OCI-LY1 (cell line): ENCODE data around the gene FDPS.

Experiments
- H2AFZ ChIP-seq: fragments of 200-600 bp; sonication (generic), shearing (Covaris generic); 2 replicates; pipeline ENCODE4 v1.6.0; 2014; ENCODE audit warnings: antibody characterized with exemption, mild to moderate bottlenecking, low read length
- H3F3A ChIP-seq: fragments of 200-600 bp; sonication (generic), shearing (Covaris generic); 2 replicates; pipeline ENCODE4 v1.6.0; 2014; ENCODE audit warnings: mild to moderate bottlenecking, antibody characterized with exemption, low read length, moderate library complexity; ENCODE audit not compliant: insufficient read depth
- H3K27ac ChIP-seq: fragments of 200-600 bp; sonication (generic); 2 replicates; pipeline ENCODE4 v1.5.1; 2014; ENCODE audit warnings: low read length, mixed run types, mild to moderate bottlenecking, low read depth; ENCODE audit not compliant: poor library complexity, severe bottlenecking
- H3K27me3 ChIP-seq: fragments of 200-600 bp; sonication (generic); 2 replicates; pipeline ENCODE4 v1.6.0; 2014; ENCODE audit warnings: antibody characterized with exemption, mild to moderate bottlenecking, low read length, moderate library complexity; ENCODE audit not compliant: insufficient read depth
- H3K36me3 ChIP-seq: fragments of 200-600 bp; sonication (generic); 2 replicates; pipeline ENCODE4 v1.6.1; 2014; ENCODE audit warnings: mild to moderate bottlenecking, antibody characterized with exemption, low read length, moderate library complexity, mixed read lengths; ENCODE audit not compliant: insufficient read depth
- H3K4me1 ChIP-seq: fragments of 200-600 bp; sonication (generic); 2 replicates; pipeline ENCODE4 v1.5.1; 2014; ENCODE audit warnings: mild to moderate bottlenecking, low read length, moderate library complexity; ENCODE audit not compliant: insufficient read depth, severe bottlenecking
- H3K4me2 ChIP-seq: fragments of 200-600 bp; sonication (generic), shearing (Covaris generic); 2 replicates; pipeline ENCODE4 v1.6.1; 2014; ENCODE audit warnings: low read length
- H3K4me3 ChIP-seq: fragments of 200-600 bp; sonication (generic); 2 replicates; pipeline ENCODE4 v1.5.1; 2014; ENCODE audit warnings: low read length, low read depth, mild to moderate bottlenecking, mixed read lengths; ENCODE audit not compliant: poor library complexity, severe bottlenecking
- H3K79me2 ChIP-seq: fragments of 200-600 bp; shearing (Covaris generic); 2 replicates; pipeline ENCODE4 v1.6.1; 2016; ENCODE audit warnings: mixed run types, low read length, mixed read lengths; ENCODE audit not compliant: insufficient read depth
- H3K9ac ChIP-seq: fragments of 200-600 bp; sonication (generic), shearing (Covaris generic); 2 replicates; pipeline ENCODE4 v1.6.1; 2014; ENCODE audit warnings: mild to moderate bottlenecking, low read length, mixed read lengths
- H3K9me2 ChIP-seq: fragments of 200-600 bp; sonication (generic), shearing (Covaris generic); 2 replicates; pipeline ENCODE4 v1.6.1; 2014; ENCODE audit warnings: low read depth, mild to moderate bottlenecking, low read length, mixed read lengths
- H3K9me3 ChIP-seq: fragments of 200-600 bp; shearing (Covaris generic); 2 replicates; pipeline ENCODE4 v1.6.1; 2014; ENCODE audit warnings: low read length, mixed read lengths
- H4K20me1 ChIP-seq: fragments of 200-600 bp; sonication (generic), shearing (Covaris generic); 2 replicates; pipeline ENCODE4 v1.6.0; 2016; ENCODE audit warnings: mild to moderate bottlenecking, low read length; ENCODE audit not compliant: insufficient read depth
- EZH2 ChIP-seq: fragments of 200-600 bp; sonication (generic), shearing (Covaris generic); IDR thresholded peaks from 2 replicates; pipeline ENCODE4 v1.8.0; 2017; ENCODE audit warnings: borderline replicate concordance, mixed run types, mild to moderate bottlenecking, antibody characterized with exemption, low read length, moderate library complexity, mixed read lengths
- TF ChIP-seq, protein P1 (sequence below): fragments of 200-600 bp; sonication (generic), shearing (Covaris generic); IDR thresholded peaks from 2 replicates; pipeline ENCODE4 v1.5.1; 2017; ENCODE audit warnings: mild to moderate bottlenecking, antibody characterized with exemption, low read length, moderate library complexity, mixed read lengths

Gene FDPS

DNA sequence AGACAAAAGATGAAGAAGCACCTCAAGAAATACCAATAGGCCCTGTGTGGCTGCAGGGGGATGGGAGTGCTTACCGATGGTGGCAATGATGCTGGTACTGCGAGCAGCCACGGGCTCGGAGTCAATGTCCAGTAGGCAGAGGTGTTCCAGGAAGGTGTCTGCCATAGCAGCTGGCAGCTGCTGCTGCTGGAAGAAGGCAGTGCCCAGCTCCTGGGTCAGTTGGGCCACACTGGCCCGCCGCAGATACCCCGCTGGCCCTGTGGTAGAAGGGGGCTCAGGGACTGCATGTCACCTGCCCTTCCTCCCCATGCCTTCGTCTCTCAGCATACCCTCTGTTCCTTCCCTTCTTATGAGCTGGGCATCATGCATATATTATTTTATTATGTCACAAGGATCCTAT, 8.6 kb upstream of the FDPS start:
- Histone ChIP-seq H4K20me1 (no peaks in the 10 kb centered on the region), H3K9ac (no peak overlapping the region), H3K79me2 (no peaks in the 10 kb centered on the region), H3K27me3 (no peaks in the 10 kb centered on the region), H2AFZ (no peak overlapping the region), H3K4me2 (no peak overlapping the region), H3K4me1 (peaks cover 21% of the 10 kb centered on the region), H3K9me3 (no peaks in the 10 kb centered on the region), H3F3A (no peaks in the 10 kb centered on the region), H3K9me2 (no peaks in the 10 kb centered on the region), H3K36me3 (no peaks in the 10 kb centered on the region), H3K4me3 (no peak overlapping the region), H3K27ac (no peak overlapping the region)
- no peak for TF ChIP-seq EZH2
- TF ChIP-seq, protein P1, sequence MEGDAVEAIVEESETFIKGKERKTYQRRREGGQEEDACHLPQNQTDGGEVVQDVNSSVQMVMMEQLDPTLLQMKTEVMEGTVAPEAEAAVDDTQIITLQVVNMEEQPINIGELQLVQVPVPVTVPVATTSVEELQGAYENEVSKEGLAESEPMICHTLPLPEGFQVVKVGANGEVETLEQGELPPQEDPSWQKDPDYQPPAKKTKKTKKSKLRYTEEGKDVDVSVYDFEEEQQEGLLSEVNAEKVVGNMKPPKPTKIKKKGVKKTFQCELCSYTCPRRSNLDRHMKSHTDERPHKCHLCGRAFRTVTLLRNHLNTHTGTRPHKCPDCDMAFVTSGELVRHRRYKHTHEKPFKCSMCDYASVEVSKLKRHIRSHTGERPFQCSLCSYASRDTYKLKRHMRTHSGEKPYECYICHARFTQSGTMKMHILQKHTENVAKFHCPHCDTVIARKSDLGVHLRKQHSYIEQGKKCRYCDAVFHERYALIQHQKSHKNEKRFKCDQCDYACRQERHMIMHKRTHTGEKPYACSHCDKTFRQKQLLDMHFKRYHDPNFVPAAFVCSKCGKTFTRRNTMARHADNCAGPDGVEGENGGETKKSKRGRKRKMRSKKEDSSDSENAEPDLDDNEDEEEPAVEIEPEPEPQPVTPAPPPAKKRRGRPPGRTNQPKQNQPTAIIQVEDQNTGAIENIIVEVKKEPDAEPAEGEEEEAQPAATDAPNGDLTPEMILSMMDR = no peak

DNA sequence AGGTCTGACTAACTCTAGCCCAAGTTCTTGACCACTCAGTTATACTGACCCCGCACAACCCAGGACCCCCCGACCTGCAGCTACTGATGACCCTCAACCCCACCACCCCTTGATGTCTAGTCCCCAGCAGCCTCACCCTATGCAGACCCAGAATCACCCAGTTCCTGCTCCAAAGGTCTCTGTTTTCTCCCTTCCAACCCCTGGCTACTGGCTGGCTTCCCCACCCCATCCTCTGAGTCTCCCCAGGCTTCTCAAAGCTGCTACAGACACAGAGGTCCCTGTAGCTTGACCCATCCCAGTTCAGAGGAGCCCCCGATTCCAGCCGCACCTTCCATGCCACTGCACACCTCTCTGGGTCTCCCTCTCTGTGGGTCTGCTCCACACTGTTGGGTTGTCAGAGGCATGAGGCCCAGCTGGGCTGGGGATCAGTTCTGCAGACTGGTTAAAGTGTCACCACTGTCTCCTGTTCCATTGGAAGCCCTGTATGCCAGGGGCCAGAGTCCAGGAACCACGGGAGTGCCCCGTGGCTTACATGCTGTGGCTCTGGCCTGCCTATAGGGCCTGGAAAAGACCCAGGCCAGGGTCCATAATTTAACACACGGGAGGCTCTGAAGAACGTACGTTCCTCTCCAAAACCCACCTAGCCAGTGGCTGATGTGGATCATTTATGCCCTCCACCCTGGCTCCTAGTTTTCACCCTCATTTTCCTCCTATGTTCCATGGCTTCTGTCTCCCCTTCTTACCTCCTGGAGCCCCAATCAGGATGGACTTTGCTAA, 7.9 kb upstream of the FDPS start:
- Histone ChIP-seq H3K9me2 (no peaks in the 10 kb centered on the region), H3F3A (no peaks in the 10 kb centered on the region), H3K27ac (no peak overlapping the region), H3K4me1 (peaks cover 23% of the 10 kb centered on the region), H3K9me3 (no peaks in the 10 kb centered on the region), H3K9ac (no peak overlapping the region), H3K4me3 (no peak overlapping the region), H2AFZ (no peak overlapping the region), H3K36me3 (no peaks in the 10 kb centered on the region), H3K4me2 (no peak overlapping the region), H3K27me3 (no peaks in the 10 kb centered on the region), H4K20me1 (no peaks in the 10 kb centered on the region), H3K79me2 (no peaks in the 10 kb centered on the region)
- TF ChIP-seq, protein P1 = no peak
- no peak for TF ChIP-seq EZH2

DNA sequence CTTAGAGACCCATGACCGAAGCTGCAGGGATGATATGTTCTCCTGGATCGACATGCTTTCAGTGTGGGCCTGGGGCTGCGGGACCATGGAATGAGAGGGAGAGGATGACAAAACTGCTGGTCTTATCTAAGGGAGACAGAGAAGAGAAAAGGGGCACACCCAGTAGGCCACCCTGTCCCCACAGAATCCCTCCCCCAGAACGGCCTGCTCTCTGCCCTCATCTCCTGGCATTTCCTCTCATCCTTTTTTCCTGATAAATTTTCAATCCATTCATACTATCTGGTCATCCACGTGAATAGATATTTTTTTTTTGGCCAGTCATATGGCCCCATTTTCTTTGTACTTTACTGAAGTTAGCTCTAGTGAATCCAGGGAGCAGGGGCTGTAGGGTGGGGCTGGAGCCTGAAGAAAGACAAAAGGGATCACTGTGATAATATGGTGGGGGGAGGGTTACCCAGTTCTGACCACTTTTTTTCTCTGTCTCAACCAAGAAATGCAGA, 7.3 kb upstream of the FDPS start, which contains the start of gene PKLR:
TSS of gene PKLR (minus strand) at position 97 of the 500 bp plus-strand sequence. CDS start at position 54, 43 bp downstream.
- TF ChIP-seq, protein P1 = no peak
- no peak for TF ChIP-seq EZH2
- H3K4me1 ChIP-seq = peaks cover 23% of the 10 kb centered on the region
- H3F3A ChIP-seq = no peaks in the 10 kb centered on the region
- H3K9ac ChIP-seq = no peak within 1 kb of the TSS
- H3K79me2 ChIP-seq = no peaks in the 10 kb centered on the region
- no peaks in the 10 kb centered on the region for H3K9me2 ChIP-seq
- H4K20me1 ChIP-seq = no peaks in the 10 kb centered on the region
- H3K4me2 ChIP-seq = no peak within 1 kb of the TSS
- no peak within 1 kb of the TSS for H3K27ac ChIP-seq
- no peaks in the 10 kb centered on the region for H3K27me3 ChIP-seq
- H3K9me3 ChIP-seq = no peaks in the 10 kb centered on the region
- H3K36me3 ChIP-seq = no peaks in the 10 kb centered on the region
- H3K4me3 ChIP-seq = no peak within 1 kb of the TSS
- no peak within 1 kb of the TSS for H2AFZ ChIP-seq
